HepG2 (cell line): Measurements from ENCODE around the gene C17orf75. TPM values are rescaled to one million over a fixed set of nuclear protein-coding genes. Genes with fewer than 3 reads are reported as not detected.

Experiments used
- ATF6 ChIP-seq: sonication (generic); formaldehyde crosslinking; conservative IDR thresholded peaks from 2 replicates; pipeline ENCODE4 v1.4.0; 2020; ENCODE audit warnings: missing genetic modification reagents
- CCDC6 ChIP-seq: sonication (generic); formaldehyde crosslinking; IDR thresholded peaks from 2 replicates; pipeline ENCODE4 v1.8.1; 2022; ENCODE audit warnings: mild to moderate bottlenecking, missing genetic modification reagents, moderate library complexity
- E2F1 ChIP-seq: sonication (generic); formaldehyde crosslinking; IDR thresholded peaks from 2 replicates; pipeline ENCODE4 v1.5.0; 2020; ENCODE audit warnings: missing genetic modification reagents
- FIP1L1 ChIP-seq: fragments of 200-400 bp; formaldehyde crosslinking; IDR thresholded peaks from 2 replicates; pipeline ENCODE4 v1.6.1; 2018; ENCODE audit warnings: low read depth, mild to moderate bottlenecking, low read length, moderate library complexity, borderline replicate concordance; ENCODE audit not compliant: insufficient read depth
- MAFG ChIP-seq: sonication (generic); formaldehyde crosslinking; IDR thresholded peaks from 2 replicates; pipeline ENCODE4 v1.5.1; 2020; ENCODE audit warnings: mild to moderate bottlenecking, missing genetic modification reagents
- MIER2 ChIP-seq: IDR thresholded peaks from 2 replicates; pipeline ENCODE4 v1.6.1; 2016; ENCODE audit warnings: missing biosample characterization, missing genetic modification reagents
- MTF1 ChIP-seq: sonication (generic); formaldehyde crosslinking; IDR thresholded peaks from 2 replicates; pipeline ENCODE4 v1.5.0; 2020; ENCODE audit warnings: missing genetic modification reagents
- MXI1 ChIP-seq: IDR thresholded peaks from 3 replicates; pipeline ENCODE4 v1.6.1; 2012; ENCODE audit warnings: low read depth, low read length, inconsistent platforms, borderline replicate concordance
- NR2F2 ChIP-seq: IDR thresholded peaks from 2 replicates; pipeline ENCODE4 v1.6.1; 2012; ENCODE audit warnings: low read depth, inconsistent platforms, borderline replicate concordance
- TARDBP ChIP-seq: sonication (generic); formaldehyde crosslinking; IDR thresholded peaks from 2 replicates; pipeline ENCODE4 v1.8.0; 2022; ENCODE audit warnings: mild to moderate bottlenecking, missing genetic modification reagents
- ZFP1 ChIP-seq: IDR thresholded peaks from 2 replicates; pipeline ENCODE4 v1.6.1; 2016
- ZFP36 ChIP-seq: fragments of 150-350 bp; IDR thresholded peaks from 2 replicates; pipeline ENCODE4 v1.6.1; 2018; ENCODE audit warnings: borderline replicate concordance, low read length, low read depth; ENCODE audit not compliant: partially characterized antibody
- ZFP82 ChIP-seq: sonication (generic); formaldehyde crosslinking; IDR thresholded peaks from 2 replicates; pipeline ENCODE4 v1.5.1; 2020; ENCODE audit warnings: mild to moderate bottlenecking, missing genetic modification reagents, borderline replicate concordance
- ZMYM4 ChIP-seq: sonication (generic); formaldehyde crosslinking; IDR thresholded peaks from 2 replicates; pipeline ENCODE4 v1.8.1; 2023; ENCODE audit warnings: mild to moderate bottlenecking, missing genetic modification reagents
- ZNF30 ChIP-seq: sonication (generic); formaldehyde crosslinking; IDR thresholded peaks from 2 replicates; pipeline ENCODE4 v1.5.0; 2020; ENCODE audit warnings: mild to moderate bottlenecking, missing genetic modification reagents
- ZNF34 ChIP-seq: sonication (generic); formaldehyde crosslinking; IDR thresholded peaks from 2 replicates; pipeline ENCODE4 v1.4.0; 2020; ENCODE audit warnings: mild to moderate bottlenecking, missing genetic modification reagents, borderline replicate concordance
- ZNF570 ChIP-seq: sonication (generic); formaldehyde crosslinking; IDR thresholded peaks from 2 replicates; pipeline ENCODE4 v1.4.0; 2020; ENCODE audit warnings: mild to moderate bottlenecking, missing genetic modification reagents, borderline replicate concordance
- ZNF576 ChIP-seq: sonication (generic); formaldehyde crosslinking; IDR thresholded peaks from 2 replicates; pipeline ENCODE4 v1.4.0; 2020; ENCODE audit warnings: mild to moderate bottlenecking, missing genetic modification reagents
- ZNF652 ChIP-seq: IDR thresholded peaks from 2 replicates; pipeline ENCODE4 v1.6.1; 2016; ENCODE audit warnings: low read depth, borderline replicate concordance
- ZNF703 ChIP-seq: sonication (generic); formaldehyde crosslinking; IDR thresholded peaks from 2 replicates; pipeline ENCODE4 v1.5.1; 2020; ENCODE audit warnings: missing genetic modification reagents, mild to moderate bottlenecking, moderate library complexity, borderline replicate concordance
- ZNF772 ChIP-seq: sonication (generic); formaldehyde crosslinking; IDR thresholded peaks from 2 replicates; pipeline ENCODE4 v1.5.0; 2020; ENCODE audit warnings: mild to moderate bottlenecking, missing genetic modification reagents
- polyA plus RNA-seq, 8 experiments: library from polyadenylated mRNA; depleted of rRNA in 3 of 8; stranded (reverse) in 7 of 8; unstranded in 1 of 8; fragments of >200 nt; fragmentation: Illumina TruSeq in 4 of 8; extraction: Trizol in 4 of 8; gene quantifications; 2 replicates each; pipeline versions ENCODE4 v1.2.1 to v1.2.3, GENCODE V29; 2011 to 2016; ENCODE audit warnings: low read depth in 4 of 8, missing spikeins in 1 of 8, mixed read lengths in 1 of 8; ENCODE audit not compliant: insufficient read depth in 1 of 8
- total RNA-seq, 5 experiments: library from RNA; depleted of rRNA; stranded (reverse); fragments of >200 nt; fragmentation: Illumina TruSeq; extraction: Trizol; gene quantifications; 2 replicates each; pipeline ENCODE4 v1.2.3, GENCODE V29; 2016; ENCODE audit warnings: low read depth in 1 of 5
- TF ChIP-seq, protein P1 (sequence below): sonication (generic); formaldehyde crosslinking; IDR thresholded peaks from 2 replicates; pipeline ENCODE4 v1.4.0; 2020; ENCODE audit warnings: missing genetic modification reagents, borderline replicate concordance

The C17orf75 gene
- total and polyA plus RNA-seq, 2 of the 13 experiments (the other 11 are each of a cell fraction or from before 2014, with no cell fraction given): 16.2 to 33.0 TPM

GRCh38 chr17:32341857-32342602, at the start of gene C17orf75 (continued):
- TF ChIP-seq FIP1L1 (peak; percentile 95), ZNF570 (CRISPR knock-in tag) (no peak), ZFP1 (CRISPR knock-in tag) (peak; percentile 59; the same call in 1 of the 2 replicates), CCDC6 (no peak), ZFP36 (no peak), TARDBP (CRISPR knock-in tag) (peak; percentile 95), ZNF652 (peak; percentile 57), E2F1 (CRISPR knock-in tag) (no peak), MIER2 (CRISPR knock-in tag) (peak; percentile 78; the same call in 1 of the 2 replicates), MXI1 (0 out of 3 replicates have a peak, but pooled peaks have one; percentile 10), MAFG (CRISPR knock-in tag) (no peak), ZMYM4 (CRISPR knock-in tag) (peak; percentile 80), ATF6 (CRISPR knock-in tag) (no peak), ZNF772 (CRISPR knock-in tag) (peak; percentile 96; the same call in 1 of the 2 replicates), NR2F2 (no peak), ZNF34 (CRISPR knock-in tag) (no peak), ZNF576 (no peak), ZNF703 (CRISPR knock-in tag) (no peak), ZNF30 (CRISPR knock-in tag) (no peak), ZFP82 (CRISPR knock-in tag) (no peak), MTF1 (CRISPR knock-in tag) (no peak)
- TF ChIP-seq, protein P1, sequence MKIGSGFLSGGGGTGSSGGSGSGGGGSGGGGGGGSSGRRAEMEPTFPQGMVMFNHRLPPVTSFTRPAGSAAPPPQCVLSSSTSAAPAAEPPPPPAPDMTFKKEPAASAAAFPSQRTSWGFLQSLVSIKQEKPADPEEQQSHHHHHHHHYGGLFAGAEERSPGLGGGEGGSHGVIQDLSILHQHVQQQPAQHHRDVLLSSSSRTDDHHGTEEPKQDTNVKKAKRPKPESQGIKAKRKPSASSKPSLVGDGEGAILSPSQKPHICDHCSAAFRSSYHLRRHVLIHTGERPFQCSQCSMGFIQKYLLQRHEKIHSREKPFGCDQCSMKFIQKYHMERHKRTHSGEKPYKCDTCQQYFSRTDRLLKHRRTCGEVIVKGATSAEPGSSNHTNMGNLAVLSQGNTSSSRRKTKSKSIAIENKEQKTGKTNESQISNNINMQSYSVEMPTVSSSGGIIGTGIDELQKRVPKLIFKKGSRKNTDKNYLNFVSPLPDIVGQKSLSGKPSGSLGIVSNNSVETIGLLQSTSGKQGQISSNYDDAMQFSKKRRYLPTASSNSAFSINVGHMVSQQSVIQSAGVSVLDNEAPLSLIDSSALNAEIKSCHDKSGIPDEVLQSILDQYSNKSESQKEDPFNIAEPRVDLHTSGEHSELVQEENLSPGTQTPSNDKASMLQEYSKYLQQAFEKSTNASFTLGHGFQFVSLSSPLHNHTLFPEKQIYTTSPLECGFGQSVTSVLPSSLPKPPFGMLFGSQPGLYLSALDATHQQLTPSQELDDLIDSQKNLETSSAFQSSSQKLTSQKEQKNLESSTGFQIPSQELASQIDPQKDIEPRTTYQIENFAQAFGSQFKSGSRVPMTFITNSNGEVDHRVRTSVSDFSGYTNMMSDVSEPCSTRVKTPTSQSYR (CRISPR knock-in tag): peak; percentile 72; the same call in 1 of the 2 replicates
